Cardiac muscle cell (in vitro differentiated cells and primary cell): Measurements from ENCODE around the gene ROPN1B. TPM values are rescaled to one million over a fixed set of nuclear protein-coding genes. Genes with fewer than 3 reads are reported as not detected.

Experiments
- DNase-seq, 2 donors: peaks; one replicate each; pipeline versions ENCODE4 v3.0.0 to v3.0.0-alpha.2; 2010 to 2017; ENCODE audit warnings: low read depth in 1 of 2, low spot score in 1 of 2
- H3K27ac ChIP-seq: fragments of 200-600 bp; sonication (generic); 2 replicates; pipeline ENCODE4 v1.5.1; 2016
- H3K27me3 ChIP-seq: fragments of 200-600 bp; sonication (generic); 2 replicates; pipeline ENCODE4 v1.6.0; 2016; ENCODE audit warnings: control low read depth
- H3K36me3 ChIP-seq: fragments of 200-600 bp; sonication (generic); 2 replicates; pipeline ENCODE4 v1.5.1; 2016; ENCODE audit warnings: control low read depth
- H3K4me1 ChIP-seq: fragments of 200-600 bp; sonication (generic); 2 replicates; pipeline ENCODE4 v1.8.1; 2017; ENCODE audit warnings: low read depth, mild to moderate bottlenecking, mixed run types
- H3K4me3 ChIP-seq: fragments of 200-600 bp; sonication (generic); 2 replicates; pipeline ENCODE4 v1.5.1; 2016; ENCODE audit warnings: mild to moderate bottlenecking
- H3K9me3 ChIP-seq: fragments of 200-600 bp; sonication (generic); 2 replicates; pipeline ENCODE4 v1.5.1; 2017; ENCODE audit warnings: low read depth, mild to moderate bottlenecking, control low read depth
- polyA plus RNA-seq: library from polyadenylated mRNA; unstranded; fragments of >200 nt; fragmentation: Nextera tagmentation; extraction: Ambion mirVana; gene quantifications from 2 replicates; pipeline ENCODE4 v1.2.1, GENCODE V29; 2016
- total RNA-seq: library from RNA; depleted of rRNA; stranded (reverse); fragments of >200 nt; gene quantifications from 2 replicates; pipeline ENCODE4 v1.2.3, GENCODE V29; 2016
- TF ChIP-seq, protein P1 (sequence below): IDR thresholded peaks from 2 replicates; pipeline ENCODE4 v1.5.1; 2012; ENCODE audit warnings: low read depth, mild to moderate bottlenecking, low read length

ROPN1B gene
- total and polyA plus RNA-seq, 2 experiments from 2014 or later, result not detected

GRCh38 chr3:126005951-126006350, 37.0 kb downstream of the ROPN1B start:
- H3K27ac ChIP-seq, result peak overlapping the region; percentile 80
- H3K27me3 ChIP-seq, result no peaks in the 10 kb centered on the region
- no peaks in the 10 kb centered on the region for H3K9me3 ChIP-seq
- TF ChIP-seq, protein P1, sequence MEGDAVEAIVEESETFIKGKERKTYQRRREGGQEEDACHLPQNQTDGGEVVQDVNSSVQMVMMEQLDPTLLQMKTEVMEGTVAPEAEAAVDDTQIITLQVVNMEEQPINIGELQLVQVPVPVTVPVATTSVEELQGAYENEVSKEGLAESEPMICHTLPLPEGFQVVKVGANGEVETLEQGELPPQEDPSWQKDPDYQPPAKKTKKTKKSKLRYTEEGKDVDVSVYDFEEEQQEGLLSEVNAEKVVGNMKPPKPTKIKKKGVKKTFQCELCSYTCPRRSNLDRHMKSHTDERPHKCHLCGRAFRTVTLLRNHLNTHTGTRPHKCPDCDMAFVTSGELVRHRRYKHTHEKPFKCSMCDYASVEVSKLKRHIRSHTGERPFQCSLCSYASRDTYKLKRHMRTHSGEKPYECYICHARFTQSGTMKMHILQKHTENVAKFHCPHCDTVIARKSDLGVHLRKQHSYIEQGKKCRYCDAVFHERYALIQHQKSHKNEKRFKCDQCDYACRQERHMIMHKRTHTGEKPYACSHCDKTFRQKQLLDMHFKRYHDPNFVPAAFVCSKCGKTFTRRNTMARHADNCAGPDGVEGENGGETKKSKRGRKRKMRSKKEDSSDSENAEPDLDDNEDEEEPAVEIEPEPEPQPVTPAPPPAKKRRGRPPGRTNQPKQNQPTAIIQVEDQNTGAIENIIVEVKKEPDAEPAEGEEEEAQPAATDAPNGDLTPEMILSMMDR, result no peak
- peak; percentile 29 to 59 for DNase-seq
- no peak overlapping the region for H3K4me3 ChIP-seq
- H3K4me1 ChIP-seq, result peaks cover 16% of the 10 kb centered on the region
- no peaks in the 10 kb centered on the region for H3K36me3 ChIP-seq

- Histone ChIP-seq H3K27ac (no peak overlapping the region), H3K4me3 (no peak overlapping the region), H3K36me3 (no peaks in the 10 kb centered on the region), H3K27me3 (no peaks in the 10 kb centered on the region), H3K4me1 (peaks cover 16% of the 10 kb centered on the region), H3K9me3 (no peaks in the 10 kb centered on the region)
- TF ChIP-seq, protein P1, result no peak
- no peak for DNase-seq
Measured at GRCh38 chr3:126008219-126008618, 39.2 kb downstream of the ROPN1B start.

- DNase-seq, result no peak
- no peaks in the 10 kb centered on the region for H3K9me3 ChIP-seq
- TF ChIP-seq, protein P1, result no peak
Measured at GRCh38 chr3:126009181-126009580, 40.2 kb downstream of the ROPN1B start.

GRCh38 chr3:126013751-126014156, 44.8 kb downstream of the ROPN1B start:
- no peak overlapping the region for H3K4me3 ChIP-seq
- no peaks in the 10 kb centered on the region for H3K4me1 ChIP-seq
- no peaks in the 10 kb centered on the region for H3K9me3 ChIP-seq
- H3K36me3 ChIP-seq, result no peaks in the 10 kb centered on the region
- no peak for DNase-seq
- H3K27me3 ChIP-seq, result no peaks in the 10 kb centered on the region
- H3K27ac ChIP-seq, result no peak overlapping the region
- TF ChIP-seq, protein P1, result no peak

More at GRCh38 chr3:126009181-126009580, 40.2 kb downstream of the ROPN1B start:
- Histone ChIP-seq H3K27me3 (no peaks in the 10 kb centered on the region), H3K4me1 (peaks cover 16% of the 10 kb centered on the region), H3K4me3 (no peak overlapping the region), H3K27ac (no peak overlapping the region), H3K36me3 (no peaks in the 10 kb centered on the region)

DNA sequence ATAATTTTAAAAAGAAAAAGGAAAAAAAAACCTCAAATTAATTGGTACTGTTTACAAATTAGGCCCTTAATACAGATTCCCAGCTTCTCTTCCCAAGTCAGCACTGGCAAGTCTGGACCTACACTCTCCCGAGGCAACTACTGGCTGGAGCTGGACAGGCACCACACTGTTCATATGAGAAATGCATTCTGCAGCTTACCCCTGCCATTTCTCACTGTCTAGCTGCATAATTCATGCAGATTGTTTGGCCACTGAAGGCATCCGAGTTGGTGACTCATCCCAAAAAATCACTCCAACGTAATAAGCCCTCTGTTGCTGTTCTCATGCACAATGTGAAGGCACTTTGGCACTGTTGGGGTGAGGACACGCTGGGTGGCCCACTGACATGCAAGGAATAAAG, 45.3 kb downstream of the ROPN1B start:
- Histone ChIP-seq H3K4me3 (no peak overlapping the region), H3K9me3 (no peaks in the 10 kb centered on the region), H3K27ac (no peak overlapping the region), H3K27me3 (no peaks in the 10 kb centered on the region), H3K4me1 (no peaks in the 10 kb centered on the region), H3K36me3 (no peaks in the 10 kb centered on the region)
- peak in 1 of 2 donors; percentile 35 for DNase-seq
- TF ChIP-seq, protein P1, result no peak

DNA sequence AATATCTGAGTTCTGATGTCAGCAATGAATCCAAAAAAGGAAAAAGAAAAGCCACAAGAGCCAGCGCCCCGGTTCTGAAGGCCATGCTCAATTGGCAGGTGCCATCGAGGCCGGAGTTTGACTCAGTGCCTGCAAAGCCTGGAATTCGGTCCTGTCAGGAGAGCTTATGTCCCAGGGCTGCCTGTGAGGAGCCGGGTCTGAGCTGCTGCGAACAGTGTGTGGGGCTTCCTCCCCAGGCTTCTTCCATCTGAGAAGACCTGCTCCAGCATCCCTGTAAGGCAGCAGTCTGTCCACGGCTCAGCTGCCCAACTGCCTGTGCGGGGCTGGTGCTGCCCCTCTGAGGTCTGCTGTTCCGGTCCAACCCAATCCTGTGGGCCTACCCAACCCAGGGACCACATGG, 46.1 kb downstream of the ROPN1B start:
- no peaks in the 10 kb centered on the region for H3K27me3 ChIP-seq
- H3K4me1 ChIP-seq, result no peaks in the 10 kb centered on the region
- no peak overlapping the region for H3K27ac ChIP-seq
- H3K9me3 ChIP-seq, result no peaks in the 10 kb centered on the region
- DNase-seq, result no peak
- no peak overlapping the region for H3K4me3 ChIP-seq
- H3K36me3 ChIP-seq, result no peaks in the 10 kb centered on the region
- TF ChIP-seq, protein P1, result no peak
